Colonic mucosa (tissue), 4 donors: ENCODE data around the gene ACBD6. TPM values are rescaled to one million over a fixed set of nuclear protein-coding genes. Genes with fewer than 3 reads are reported as not detected.
"Not testable (repeated sequence)": the region's sequence is repeated elsewhere in the genome, so short reads cannot be mapped to it uniquely, and the experiment has no call there.

Source experiments
- DNase-seq: peaks from one replicate; pipeline ENCODE4 v3.0.0-alpha.2; 2020
- H3K27ac ChIP-seq: fragments of 200-600 bp; one replicate; pipeline ENCODE4 v1.8.0; 2021
- H3K27me3 ChIP-seq: fragments of 200-600 bp; one replicate; pipeline ENCODE4 v1.8.0; 2021
- H3K36me3 ChIP-seq: fragments of 200-600 bp; one replicate; pipeline ENCODE4 v1.8.0; 2021
- H3K4me1 ChIP-seq: fragments of 200-600 bp; one replicate; pipeline ENCODE4 v1.8.0; 2021; ENCODE audit warnings: mild to moderate bottlenecking
- H3K4me3 ChIP-seq: fragments of 200-600 bp; one replicate; pipeline ENCODE4 v1.8.0; 2021
- H3K9ac ChIP-seq, 2 donors: one replicate each; pipeline ENCODE4 v1.7.0; 2013; ENCODE audit warnings: control low read depth in 2 of 2, low read depth in 2 of 2, low read length in 2 of 2
- H3K9me3 ChIP-seq: fragments of 200-600 bp; one replicate; pipeline ENCODE4 v1.8.0; 2021
- CTCF ChIP-seq: fragments of 200-600 bp; IDR thresholded peaks from one replicate; pipeline ENCODE4 v1.8.0; 2022; ENCODE audit warnings: antibody characterized with exemption, mild to moderate bottlenecking
- intact Hi-C: fragments of 100-400 bp; cut with DNase I; formaldehyde crosslinking; loops from one replicate; pipeline ENCODE4 v1.14.1; 2022
- total RNA-seq, 2 donors: library from RNA; stranded (reverse); fragmentation: NEBNext Ultra II Directional in 1 of 2; extraction: Animal tissue kit (Norgen Biotek cat#: 25700) in 1 of 2; gene quantifications; one replicate each; pipeline ENCODE4 v1.2.1, GENCODE V29; 2021
- donor health status: healthy.
- donor health status: DM: no; HTN: no; CAD: no.
- donor health status: DM: no; HTN: no; CAD: no.

The ACBD6 gene
- total RNA-seq, 2 donors from 2014 or later, result 16.1 to 25.8 TPM

- no peaks in the 10 kb centered on the region for H3K9me3 ChIP-seq
- no peaks in the 10 kb centered on the region for H3K27me3 ChIP-seq
- H3K9ac ChIP-seq, result no peak overlapping the region
- H3K4me1 ChIP-seq, result no peaks in the 10 kb centered on the region
- TF ChIP-seq CTCF, result no peak
- no peak for DNase-seq
- peaks cover 5% of the 10 kb centered on the region for H3K36me3 ChIP-seq
- intact Hi-C loops, result no loop called here
- no peak overlapping the region for H3K4me3 ChIP-seq
- no peak overlapping the region for H3K27ac ChIP-seq
Measured at GRCh38 chr1:180412583-180412982, 89.8 kb downstream of the ACBD6 start.

- H3K36me3 ChIP-seq, DNase-seq, H3K27me3 ChIP-seq, intact Hi-C loops, H3K9ac ChIP-seq, H3K4me1 ChIP-seq, H3K4me3 ChIP-seq, H3K9me3 ChIP-seq, H3K27ac ChIP-seq: not testable (repeated sequence)
Measured at GRCh38 chr1:180408128-180408527, 94.2 kb downstream of the ACBD6 start.

- H3K36me3 ChIP-seq, result no peaks in the 10 kb centered on the region
- H3K4me1 ChIP-seq, result no peaks in the 10 kb centered on the region
- TF ChIP-seq CTCF, result no peak
- no peak for DNase-seq
- intact Hi-C loops, result no loop called here
- H3K27me3 ChIP-seq, result no peaks in the 10 kb centered on the region
- H3K4me3 ChIP-seq, result no peak overlapping the region
- H3K27ac ChIP-seq, result no peak overlapping the region
- no peaks in the 10 kb centered on the region for H3K9me3 ChIP-seq
- H3K9ac ChIP-seq, result no peak overlapping the region
Measured at GRCh38 chr1:180407051-180407450, 95.3 kb downstream of the ACBD6 start.

- no peak overlapping the region for H3K27ac ChIP-seq
- intact Hi-C loops, result no loop called here
- TF ChIP-seq CTCF, result no peak
- H3K4me1 ChIP-seq, result no peaks in the 10 kb centered on the region
- no peak for DNase-seq
- H3K4me3 ChIP-seq, result no peak overlapping the region
- H3K36me3 ChIP-seq, result no peaks in the 10 kb centered on the region
- no peaks in the 10 kb centered on the region for H3K27me3 ChIP-seq
- no peaks in the 10 kb centered on the region for H3K9me3 ChIP-seq
- H3K9ac ChIP-seq, result no peak overlapping the region
Measured at GRCh38 chr1:180402551-180402950, 99.8 kb downstream of the ACBD6 start.

GRCh38 chr1:180402001-180402400, 100.4 kb downstream of the ACBD6 start:
- H3K9me3 ChIP-seq, result no peaks in the 10 kb centered on the region
- intact Hi-C loops, result no loop called here
- no peaks in the 10 kb centered on the region for H3K27me3 ChIP-seq
- no peak overlapping the region for H3K27ac ChIP-seq
- no peak overlapping the region for H3K4me3 ChIP-seq
- H3K9ac ChIP-seq, result no peak overlapping the region
- DNase-seq, result no peak
- no peak for TF ChIP-seq CTCF
- H3K4me1 ChIP-seq, result no peaks in the 10 kb centered on the region
- H3K36me3 ChIP-seq, result no peaks in the 10 kb centered on the region

GRCh38 chr1:180397175-180397574, 105.2 kb downstream of the ACBD6 start:
- intact Hi-C loops, result no loop called here
- no peaks in the 10 kb centered on the region for H3K36me3 ChIP-seq
- no peak overlapping the region for H3K4me3 ChIP-seq
- no peak overlapping the region for H3K27ac ChIP-seq
- no peak overlapping the region for H3K9ac ChIP-seq
- no peak for DNase-seq
- H3K9me3 ChIP-seq, result no peaks in the 10 kb centered on the region
- TF ChIP-seq CTCF, result no peak
- H3K27me3 ChIP-seq, result no peaks in the 10 kb centered on the region
- no peaks in the 10 kb centered on the region for H3K4me1 ChIP-seq
